Fibroblast of peridontal ligament (primary cell): ENCODE results near the gene OR2V2.

ENCODE experiments used
- DNase-seq: peaks from one replicate; pipeline ENCODE4 v3.0.0-alpha.2; 2010; ENCODE audit errors: extremely low read depth

OR2V2 gene

GRCh38 chr5:181190711-181191525, 43.5 kb downstream of the OR2V2 start:
- DNase-seq: no peak

- DNase-seq: peak; percentile 95
Observed at GRCh38 chr5:181191526-181192336, 44.3 kb downstream of the OR2V2 start.

DNA sequence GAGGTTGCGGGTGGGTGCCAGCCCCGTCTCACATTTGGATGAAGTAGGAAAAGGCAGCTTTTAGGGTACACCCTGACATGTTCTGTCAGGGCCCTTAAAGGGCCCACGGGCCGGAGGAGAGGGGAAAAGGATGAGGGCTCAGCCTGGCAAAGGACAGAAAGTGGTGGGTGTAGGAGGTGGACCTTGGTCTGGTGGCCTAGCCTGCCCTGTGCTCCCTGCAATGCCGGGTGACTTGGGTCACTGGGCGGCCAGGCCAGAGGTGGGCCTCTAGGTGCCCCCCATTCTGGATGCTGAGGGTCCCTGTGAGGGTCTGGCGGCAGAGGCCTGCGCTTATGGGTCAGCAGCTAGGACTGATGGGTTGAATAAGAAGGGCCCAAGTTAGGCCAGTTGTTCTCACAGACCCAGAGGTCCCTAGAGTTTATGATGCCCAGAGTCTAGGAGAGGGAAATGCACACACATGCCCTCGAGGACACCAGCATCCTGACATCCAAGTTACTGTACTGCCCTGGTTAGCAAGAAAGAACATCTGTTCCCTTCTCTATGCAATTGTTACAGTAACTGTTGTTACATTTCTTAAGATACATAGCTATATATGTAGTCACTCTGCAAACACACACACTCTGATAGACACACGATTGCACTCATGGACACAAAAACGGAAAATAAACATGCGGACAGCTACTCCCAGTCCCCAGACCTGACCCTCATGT, 45.1 kb downstream of the OR2V2 start:
- no peak for DNase-seq

DNA sequence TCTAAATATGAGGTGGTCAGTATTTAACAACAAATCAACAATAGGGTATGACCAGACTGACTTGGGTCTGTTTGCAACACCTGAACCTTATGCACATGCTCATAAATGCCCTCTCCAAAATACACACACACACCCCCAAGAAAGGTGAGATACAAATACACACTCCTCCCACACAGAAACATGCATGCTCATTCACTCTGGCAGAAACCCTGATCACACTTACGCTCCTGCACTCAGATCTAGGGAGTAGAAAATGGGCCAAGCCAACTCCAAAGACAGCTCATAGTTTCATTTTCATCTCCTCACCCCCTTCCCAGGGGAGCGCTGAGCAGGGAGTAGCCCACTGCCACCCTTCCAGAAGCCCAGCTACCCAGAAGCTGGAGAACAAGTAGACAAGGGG, 46.3 kb downstream of the OR2V2 start:
- no peak for DNase-seq

DNA sequence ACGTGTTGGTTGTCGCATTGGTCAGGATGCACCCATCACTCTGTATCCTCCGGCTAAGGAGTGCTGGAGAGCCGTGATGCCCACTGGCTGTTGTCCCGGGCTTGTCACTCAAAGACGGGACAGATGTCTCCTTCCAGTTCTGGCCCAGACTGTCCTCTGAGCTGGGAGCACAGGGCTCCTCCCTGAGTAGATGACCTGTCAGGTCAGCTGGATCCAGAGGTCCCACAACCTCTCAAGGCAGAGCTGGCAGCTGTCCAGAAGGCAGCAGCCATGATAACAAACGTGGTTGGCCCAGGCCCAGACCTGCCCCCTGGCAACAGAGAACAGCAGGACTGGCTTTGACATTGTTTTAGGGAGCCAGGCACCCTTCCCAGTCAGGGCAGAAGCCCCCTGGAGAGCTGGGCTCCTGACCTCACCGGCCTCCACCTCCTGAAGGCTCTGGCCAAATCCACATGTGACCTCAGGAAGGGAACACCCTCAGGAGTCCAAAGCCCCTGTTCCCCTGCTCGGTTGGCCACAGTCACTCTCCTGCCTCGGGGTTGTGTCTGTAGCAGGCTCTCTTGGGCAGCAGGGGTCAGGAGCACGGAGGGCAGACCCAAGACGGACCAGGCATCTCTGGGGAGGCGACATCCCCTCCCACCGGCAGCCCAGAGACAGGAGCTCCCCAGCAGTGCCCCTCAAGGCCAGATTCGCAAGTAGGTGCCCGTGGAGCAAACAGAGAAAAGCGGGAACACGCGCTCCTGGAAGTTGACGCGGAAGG, 47.3 kb downstream of the OR2V2 start:
- no peak for DNase-seq

DNA sequence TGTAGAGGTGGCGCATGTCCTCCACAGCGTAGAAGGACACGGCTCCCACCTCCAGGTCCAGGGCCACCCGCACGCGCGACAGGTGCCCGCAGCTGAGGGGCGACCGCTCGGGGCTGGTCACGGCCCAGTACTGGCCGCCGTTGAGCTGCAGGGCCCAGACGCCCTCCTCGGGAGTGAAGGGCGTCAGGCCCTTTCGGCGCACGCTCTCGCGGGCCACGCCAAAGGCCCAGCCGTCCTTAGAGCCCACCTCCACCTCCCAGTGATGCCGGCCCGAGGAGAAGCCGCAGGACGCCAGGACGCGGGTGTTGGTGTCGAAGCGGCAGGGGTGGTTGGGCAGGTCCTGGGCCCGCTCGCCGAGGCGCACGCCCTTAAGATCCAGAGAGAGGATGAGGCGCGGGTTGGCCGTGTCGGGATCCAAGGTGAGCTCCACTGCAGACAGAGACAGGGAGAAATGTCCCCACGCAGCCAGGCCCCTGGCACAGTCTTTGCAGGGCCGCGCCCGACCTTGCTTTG, 47.9 kb downstream of the OR2V2 start:
- DNase-seq: no peak

GRCh38 chr5:181197326-181197951, 50.1 kb downstream of the OR2V2 start:
- DNase-seq: no peak

DNA sequence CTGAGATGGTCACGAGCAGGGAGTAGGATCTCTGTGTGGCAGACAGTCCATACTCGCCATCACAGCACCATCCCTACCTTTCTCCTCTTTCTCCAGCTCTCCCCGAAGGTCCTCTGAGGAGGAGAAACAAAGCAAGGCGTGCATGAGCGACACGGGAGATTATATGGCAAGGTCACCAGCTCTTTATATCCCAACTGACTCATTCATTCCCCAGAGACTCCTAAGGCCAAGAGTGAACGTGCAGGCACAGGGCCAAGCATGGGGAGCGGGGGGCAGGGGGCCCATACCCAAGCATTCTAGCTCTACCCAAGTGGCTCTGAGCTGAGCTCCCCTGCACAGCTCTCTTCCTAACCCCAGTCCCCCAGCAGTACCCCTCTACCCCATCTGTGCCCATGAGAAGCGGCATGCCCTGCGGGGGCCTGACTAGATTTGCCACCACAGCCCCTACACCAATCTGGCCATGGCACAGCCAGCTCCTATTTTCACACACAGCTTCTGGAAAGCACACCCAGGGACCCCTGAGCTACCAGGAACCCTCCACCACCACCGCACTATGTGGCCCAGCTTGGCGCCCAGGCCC, 50.8 kb downstream of the OR2V2 start:
- DNase-seq: no peak

GRCh38 chr5:181198905-181199519, 51.6 kb downstream of the OR2V2 start:
- no peak for DNase-seq

DNA sequence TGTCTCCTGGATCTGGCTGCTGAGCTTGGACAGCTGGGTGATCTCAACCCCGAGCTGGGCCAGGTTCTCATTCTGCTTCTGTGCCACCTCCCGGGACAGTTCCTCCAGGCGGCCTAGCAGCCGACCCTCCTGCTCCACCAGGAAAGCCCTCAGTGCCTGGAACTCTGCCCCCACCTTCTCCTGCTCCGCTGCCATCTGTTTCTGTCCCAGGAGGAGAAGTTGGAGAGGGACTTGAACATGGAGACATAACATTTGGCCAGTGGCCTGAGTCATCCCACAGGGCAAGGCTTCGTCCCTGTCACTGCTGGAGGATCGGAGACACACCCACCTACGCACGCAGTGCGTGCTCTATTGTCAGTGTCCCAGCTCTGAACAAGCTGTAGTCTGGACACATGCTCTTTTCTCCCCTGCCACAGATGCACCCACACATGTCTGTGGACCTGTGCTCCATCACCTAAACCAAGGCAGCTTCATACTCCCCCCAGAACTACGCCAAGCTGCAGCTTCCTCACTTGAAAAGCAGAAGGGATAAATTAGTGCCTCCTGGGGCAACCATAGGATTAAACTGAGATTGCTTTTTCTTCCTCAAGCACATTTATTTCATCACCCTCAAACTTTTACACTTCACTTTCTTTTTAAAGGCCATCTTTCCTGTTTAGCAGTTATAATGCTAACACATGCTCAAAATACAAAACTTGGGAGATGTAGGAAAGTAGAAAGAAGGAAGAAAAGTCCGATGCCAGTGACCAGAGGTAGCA, 52.7 kb downstream of the OR2V2 start:
- no peak for DNase-seq

- DNase-seq: no peak
Observed at GRCh38 chr5:181200816-181201215, 53.4 kb downstream of the OR2V2 start.

DNA sequence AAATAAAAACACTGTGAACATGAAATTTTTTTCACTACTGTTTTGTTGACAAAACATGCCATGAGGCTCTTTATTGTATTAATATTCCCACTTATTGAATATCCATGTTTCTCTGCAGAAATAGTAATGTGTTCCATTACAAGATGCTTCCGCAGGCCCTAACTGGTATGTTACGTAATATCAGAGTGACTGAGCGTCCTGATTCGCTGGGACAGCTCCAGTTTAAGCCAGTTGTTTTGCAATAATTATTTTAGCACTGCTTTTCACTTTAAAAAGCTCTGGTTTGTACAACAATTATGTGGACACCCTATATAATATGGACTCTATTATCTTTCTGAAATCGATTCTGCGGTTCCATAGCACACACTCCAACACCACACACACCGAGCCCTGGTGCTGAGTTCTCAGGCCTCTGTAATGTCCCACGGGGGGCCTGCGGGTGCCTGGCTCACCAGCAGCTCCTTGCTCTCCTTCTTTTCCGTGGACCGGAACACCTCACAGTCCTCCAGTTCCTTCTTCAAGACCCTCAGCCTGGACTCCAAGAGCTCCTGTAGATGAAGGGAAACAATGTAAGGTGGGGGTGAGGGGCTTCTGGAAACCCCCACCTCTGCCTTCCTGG, 55.8 kb downstream of the OR2V2 start:
- no peak for DNase-seq

DNA sequence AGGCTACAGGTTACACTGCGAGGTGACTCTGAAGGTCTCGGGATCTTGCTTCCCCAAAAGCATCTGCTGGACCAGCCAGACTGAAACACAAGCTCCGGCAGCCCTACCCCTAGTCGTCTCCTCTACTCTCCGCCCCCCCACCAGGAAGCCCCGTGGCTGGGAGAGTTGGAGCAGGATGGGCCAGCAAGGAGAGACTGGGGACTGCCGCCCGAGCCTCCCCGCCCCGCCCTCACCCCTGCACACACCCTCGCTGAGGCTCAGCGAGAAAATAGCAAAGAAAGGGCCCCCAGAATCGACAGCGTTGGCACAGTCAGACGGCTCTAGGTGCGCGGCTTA, 56.4 kb downstream of the OR2V2 start:
- DNase-seq: no peak

DNA sequence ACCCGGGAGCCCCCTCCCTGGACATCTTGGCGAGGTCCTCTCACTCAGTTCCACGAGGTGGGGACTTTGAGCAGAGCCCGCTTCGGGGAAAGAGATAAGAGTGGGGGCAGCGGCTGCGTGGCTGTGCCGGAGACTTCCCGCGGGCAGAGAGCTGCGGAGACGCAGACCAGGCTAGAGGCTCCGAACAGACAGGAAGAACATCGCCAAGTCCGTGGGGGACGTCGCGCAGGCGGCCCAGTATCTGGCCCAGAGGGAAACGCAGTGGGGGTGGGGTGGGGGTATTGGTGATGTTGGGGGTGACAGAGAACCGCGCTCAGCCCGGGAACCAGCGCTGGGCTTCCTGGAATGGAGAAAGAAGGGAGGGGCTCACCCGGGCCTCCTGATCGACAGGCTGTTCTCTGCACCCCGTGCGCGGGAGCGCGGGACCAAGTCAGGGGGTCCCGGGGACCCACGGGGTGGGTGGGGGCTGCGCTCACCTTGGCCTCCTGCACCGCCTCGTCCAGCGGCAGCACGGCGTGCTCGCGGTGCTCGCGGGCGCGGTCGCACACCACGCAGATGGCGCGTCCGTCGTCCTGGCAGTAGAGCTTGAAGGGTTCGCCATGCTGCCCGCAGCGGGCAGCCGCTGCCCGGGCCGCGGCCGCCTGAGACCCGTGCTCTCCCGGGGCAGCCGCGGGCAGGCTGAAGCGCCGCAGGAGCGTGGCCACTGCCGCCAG, 56.9 kb downstream of the OR2V2 start:
- DNase-seq: no peak

DNA sequence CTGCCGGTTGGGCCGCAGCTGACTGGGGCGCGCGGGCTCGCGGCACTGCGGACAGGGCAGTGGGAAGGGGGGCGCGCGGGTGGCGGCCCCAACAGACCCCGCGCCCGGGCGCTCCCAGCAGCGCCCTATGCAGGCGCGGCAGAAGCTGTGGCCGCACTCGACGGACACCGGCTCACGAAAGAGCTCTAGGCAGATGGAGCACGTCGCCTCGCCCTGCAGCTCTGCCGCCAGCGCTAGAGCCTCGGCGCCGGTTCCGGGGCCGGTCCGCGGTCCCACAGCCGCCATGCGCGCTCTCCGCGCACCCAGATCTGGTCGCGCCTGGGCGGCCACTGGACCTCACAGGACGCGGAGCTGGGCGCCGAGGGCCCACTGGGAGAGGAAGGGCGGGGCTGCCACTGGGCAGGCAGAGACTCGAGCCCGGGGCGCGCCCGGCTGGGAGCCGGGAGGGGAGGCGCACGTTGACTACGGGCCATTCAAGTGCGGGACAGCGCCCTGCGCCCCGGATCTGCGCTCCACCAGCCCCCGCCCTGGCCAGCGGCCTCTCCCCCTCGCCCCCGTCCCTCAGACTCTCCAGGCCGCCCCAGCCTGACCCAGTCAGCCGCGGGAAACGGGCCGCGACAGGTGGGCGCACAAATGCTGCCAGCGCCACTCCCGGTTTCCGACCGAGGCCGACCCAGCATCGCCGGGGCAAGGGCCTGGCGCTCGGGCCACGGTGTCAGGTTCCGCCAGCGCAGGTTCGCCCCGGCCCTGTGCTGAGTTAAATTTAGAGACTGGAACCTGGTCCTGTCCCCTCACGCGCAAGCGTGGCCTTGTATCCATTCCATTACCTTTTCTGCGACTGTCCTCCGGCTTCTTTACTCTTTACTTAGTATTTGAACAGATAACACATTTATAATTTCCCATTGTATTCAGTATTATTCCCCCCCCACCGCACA, 57.7 kb downstream of the OR2V2 start, which contains the start of gene TRIM7:
Gene TRIM7 (minus strand): TSS at position 371 of the 935 bp plus-strand sequence. CDS start 86 bp downstream, at position 285.
- no peak for DNase-seq

DNA sequence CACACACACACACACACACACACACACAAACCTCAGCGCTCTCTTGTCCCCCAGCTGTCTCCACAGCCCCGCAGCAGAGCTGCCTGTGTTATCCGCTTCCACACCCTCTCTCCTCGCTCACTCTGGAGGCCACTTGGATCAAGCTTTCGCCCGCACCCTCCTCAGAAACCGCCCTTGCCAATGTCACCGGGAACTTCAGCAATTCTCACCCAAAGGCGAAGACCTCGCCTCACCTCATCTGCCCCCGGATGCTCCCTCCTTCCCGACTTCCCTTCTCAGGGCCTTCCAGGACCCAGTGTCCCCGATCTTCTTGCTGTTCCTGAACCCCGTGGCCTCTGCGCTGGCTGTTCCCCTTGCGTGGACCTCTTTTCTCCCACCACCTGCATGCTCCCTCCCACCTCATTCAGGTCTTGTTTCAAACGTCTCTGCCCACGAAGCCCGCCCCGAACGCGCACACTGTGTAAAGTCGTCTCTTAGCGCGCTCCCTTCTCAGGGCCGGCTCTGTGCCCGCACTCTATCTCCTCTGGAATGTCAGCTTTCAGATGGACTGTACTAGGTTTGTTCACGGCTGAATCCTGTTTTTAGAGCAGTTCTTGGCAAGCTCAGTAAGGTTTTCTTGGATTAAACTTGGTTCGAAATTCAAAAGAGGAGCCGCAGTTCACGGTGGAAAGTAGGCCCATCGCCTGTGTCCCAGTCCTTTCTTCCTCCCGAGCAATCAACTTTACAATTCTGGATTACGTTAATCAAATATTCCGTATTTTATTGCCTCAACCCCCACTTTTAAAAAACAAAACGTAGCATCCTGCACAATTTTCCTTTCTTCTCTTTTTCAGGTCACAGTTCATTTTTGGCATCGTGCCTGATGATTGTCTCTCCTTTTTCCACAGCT, 58.6 kb downstream of the OR2V2 start:
- no peak for DNase-seq
